K562 (cell line): Measurements from ENCODE around the gene TRIM71. TPM values are rescaled to one million over a fixed set of nuclear protein-coding genes. Genes with fewer than 3 reads are reported as not detected.
A peak's percentile ranks its signal among the peaks of the same experiment; 100 is the strongest.

Source experiments
- CSDE1 ChIP-seq, 2 experiments: fragments of 450-650 bp; IDR thresholded peaks; 2 replicates each; pipeline ENCODE4 v1.6.1; 2016; ENCODE audit warnings: mild to moderate bottlenecking in 1 of 2
- FOS ChIP-seq: IDR thresholded peaks from 3 replicates; pipeline ENCODE4 v1.6.1; 2011; ENCODE audit not compliant: insufficient read length; ENCODE audit errors: extremely low read depth
- GABPA ChIP-seq: fragments of 200-800 bp; sonication (Bioruptor generic); conservative IDR thresholded peaks from 2 replicates; pipeline ENCODE4 v1.6.1; 2016; ENCODE audit warnings: low read depth, missing genetic modification characterization, missing compliant biosample characterization
- JUND ChIP-seq, 2 experiments: IDR thresholded peaks; 2 replicates in 1 of 2; 3 replicates in 1 of 2; pipeline ENCODE4 v1.6.1; 2011; ENCODE audit warnings: borderline replicate concordance in 2 of 2, low read depth in 2 of 2, low read length in 2 of 2, improper control_type of control experiment in 1 of 2, missing biosample characterization in 1 of 2, missing genetic modification characterization in 1 of 2, missing genetic modification reagents in 1 of 2
- MEF2A ChIP-seq: IDR thresholded peaks from 2 replicates; pipeline ENCODE4 v1.6.1; 2011; ENCODE audit warnings: low read depth, mild to moderate bottlenecking, low read length, moderate library complexity; ENCODE audit not compliant: control insufficient read depth
- PML ChIP-seq: IDR thresholded peaks from 2 replicates; pipeline ENCODE4 v1.6.1; 2012; ENCODE audit warnings: low read length, inconsistent platforms
- SREBF2 ChIP-seq: sonication (generic); formaldehyde crosslinking; IDR thresholded peaks from 2 replicates; pipeline ENCODE4 v1.4.0; 2020; ENCODE audit warnings: mild to moderate bottlenecking, missing genetic modification reagents
- ZNF282 ChIP-seq: sonication (generic); formaldehyde crosslinking; IDR thresholded peaks from 2 replicates; pipeline ENCODE4 v1.8.1; 2023; ENCODE audit warnings: missing genetic modification reagents
- ZNF407 ChIP-seq: fragments of 450-650 bp; IDR thresholded peaks from 2 replicates; pipeline ENCODE4 v1.6.1; 2016; ENCODE audit warnings: low read depth
- ZNF444 ChIP-seq: fragments of 250-450 bp; sonication (Bioruptor Pico); IDR thresholded peaks from 2 replicates; pipeline ENCODE4 v1.4.0; 2020; ENCODE audit warnings: mild to moderate bottlenecking, moderate library complexity
- ZNF445 ChIP-seq: fragments of 250-450 bp; sonication (Bioruptor Pico); IDR thresholded peaks from 2 replicates; pipeline ENCODE4 v1.4.0; 2020; ENCODE audit warnings: low read depth, mild to moderate bottlenecking, moderate library complexity
- ZNF512 ChIP-seq: IDR thresholded peaks from 2 replicates; pipeline ENCODE4 v1.6.1; 2016; ENCODE audit warnings: missing genetic modification characterization, missing compliant biosample characterization
- polyA plus RNA-seq, 8 experiments: library from polyadenylated mRNA; depleted of rRNA in 4 of 8; stranded (reverse) in 5 of 8; unstranded in 3 of 8; fragments of >200 nt; fragmentation: Nextera tagmentation in 2 of 8; fragmentation: Illumina TruSeq in 1 of 8; extraction: Ambion mirVana in 2 of 8; extraction: Trizol in 1 of 8; gene quantifications; 2 replicates each; pipeline versions ENCODE4 v1.2.1 to v1.2.3, GENCODE V29; 2011 to 2014; ENCODE audit warnings: inconsistent platforms in 1 of 8, missing spikeins in 1 of 8
- total RNA-seq, 7 experiments: library from RNA; depleted of rRNA in 6 of 7; stranded (reverse); fragments of >200 nt in 6 of 7; fragmentation: Illumina TruSeq in 2 of 7; extraction: Trizol in 2 of 7; gene quantifications; 2 replicates each; pipeline versions ENCODE4 v1.2.1 to v1.2.3, GENCODE V29; 2011 to 2021; ENCODE audit warnings: low replicate concordance in 1 of 7
- TF ChIP-seq, protein P1 (sequence below): fragments of 250-450 bp; sonication (Bioruptor Pico); IDR thresholded peaks from 2 replicates; pipeline ENCODE4 v1.9.0; 2021; ENCODE audit warnings: mild to moderate bottlenecking, inconsistent platforms

Gene TRIM71
- total and polyA plus RNA-seq, 9 of the 15 experiments (the other 6 are each of a cell fraction or from before 2014, with no cell fraction given): 0.04 to 0.11 TPM; not detected in 7

DNA sequence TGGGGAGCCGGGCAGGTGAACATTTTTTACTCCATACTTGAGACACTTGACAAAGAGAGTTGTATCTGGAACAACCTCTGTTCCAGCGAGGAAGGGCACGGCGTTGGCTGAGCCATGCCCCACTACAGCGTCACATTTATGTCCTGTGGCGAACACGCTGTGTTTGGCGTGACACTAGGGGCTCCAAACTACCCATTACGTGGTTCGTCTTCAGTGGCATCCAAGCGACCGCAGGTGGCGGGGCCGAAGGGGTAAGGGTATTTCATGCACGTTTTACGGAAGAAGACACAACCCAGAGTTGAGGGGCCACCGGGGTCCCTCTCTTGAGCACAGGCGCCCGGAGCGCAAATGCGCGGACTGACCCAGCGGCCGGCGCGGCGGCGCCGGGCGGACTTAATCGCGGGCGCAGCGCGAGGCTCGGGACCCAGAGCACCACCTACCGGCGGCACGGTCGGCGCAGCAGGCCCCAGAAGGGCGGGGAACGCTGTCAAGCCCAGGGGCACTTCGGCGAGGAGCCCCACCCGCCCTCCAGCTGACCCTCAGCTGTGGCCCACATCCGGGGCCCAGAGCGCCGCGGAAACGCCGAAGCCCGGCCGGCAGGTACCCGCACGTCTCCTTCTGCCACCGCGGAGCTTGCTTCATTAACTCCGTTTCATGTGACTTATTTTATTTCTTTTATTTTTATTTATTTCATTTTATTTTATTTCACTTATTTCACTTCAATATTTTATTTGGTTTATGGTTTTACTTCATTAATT is 36.4 kb upstream of the TRIM71 start (continued):
- TF ChIP-seq ZNF407 (no peak), ZNF445 (CRISPR knock-in tag) (no peak), MEF2A (no peak), ZNF512 (tag) (0 out of 2 replicates have a peak, but pooled peaks have one; percentile 49), JUND (IDR thresholded peaks at IDR 0.05; ENCODE audit: borderline replicate concordance, low read depth, low read length) (peak; percentile 49; the same call in 1 of the 2 replicates), JUND (tag; IDR thresholded peaks at IDR 0.05; ENCODE audit: borderline replicate concordance, low read depth, low read length) (no peak), GABPA (tag) (peak; percentile 46), ZNF444 (no peak), ZNF282 (CRISPR knock-in tag) (no peak), FOS (no peak), PML (0 out of 2 replicates have a peak, but pooled peaks have one; percentile 32), CSDE1 (IDR thresholded peaks at IDR 0.05) (no peak), SREBF2 (CRISPR knock-in tag) (peak; percentile 81; the same call in 1 of the 2 replicates)
- TF ChIP-seq, protein P1, sequence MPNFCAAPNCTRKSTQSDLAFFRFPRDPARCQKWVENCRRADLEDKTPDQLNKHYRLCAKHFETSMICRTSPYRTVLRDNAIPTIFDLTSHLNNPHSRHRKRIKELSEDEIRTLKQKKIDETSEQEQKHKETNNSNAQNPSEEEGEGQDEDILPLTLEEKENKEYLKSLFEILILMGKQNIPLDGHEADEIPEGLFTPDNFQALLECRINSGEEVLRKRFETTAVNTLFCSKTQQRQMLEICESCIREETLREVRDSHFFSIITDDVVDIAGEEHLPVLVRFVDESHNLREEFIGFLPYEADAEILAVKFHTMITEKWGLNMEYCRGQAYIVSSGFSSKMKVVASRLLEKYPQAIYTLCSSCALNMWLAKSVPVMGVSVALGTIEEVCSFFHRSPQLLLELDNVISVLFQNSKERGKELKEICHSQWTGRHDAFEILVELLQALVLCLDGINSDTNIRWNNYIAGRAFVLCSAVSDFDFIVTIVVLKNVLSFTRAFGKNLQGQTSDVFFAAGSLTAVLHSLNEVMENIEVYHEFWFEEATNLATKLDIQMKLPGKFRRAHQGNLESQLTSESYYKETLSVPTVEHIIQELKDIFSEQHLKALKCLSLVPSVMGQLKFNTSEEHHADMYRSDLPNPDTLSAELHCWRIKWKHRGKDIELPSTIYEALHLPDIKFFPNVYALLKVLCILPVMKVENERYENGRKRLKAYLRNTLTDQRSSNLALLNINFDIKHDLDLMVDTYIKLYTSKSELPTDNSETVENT (CRISPR knock-in tag): peak; percentile 61; the same call in 1 of the 2 replicates
